GM12891 (cell line): ENCODE results near the gene FOXL3. TPM values are rescaled to one million over a fixed set of nuclear protein-coding genes. Genes with fewer than 3 reads are reported as not detected.
"Not testable (repeated sequence)": the region's sequence is repeated elsewhere in the genome, so short reads cannot be mapped to it uniquely, and the experiment has no call there.

ENCODE experiments used
- DNase-seq: peaks from one replicate; pipeline ENCODE4 v3.0.0; 2011; ENCODE audit warnings: low spot score; ENCODE audit not compliant: insufficient read length
- FAIRE-seq: peaks from 2 replicates; lab custom pipeline; 2011; peaks lifted over from hg19 to GRCh38; lab: Jason Lieb, UNC
- PAX5 ChIP-seq: IDR thresholded peaks from 2 replicates; pipeline ENCODE4 v1.6.1; 2011; ENCODE audit warnings: low read length, moderate library complexity, mild to moderate bottlenecking; ENCODE audit not compliant: insufficient read depth, severe bottlenecking
- POLR2A ChIP-seq: IDR thresholded peaks from 2 replicates; pipeline ENCODE4 v1.6.1; 2011; ENCODE audit warnings: low read depth, low read length, control low read depth
- POLR2AphosphoS5 ChIP-seq: IDR thresholded peaks from 2 replicates; pipeline ENCODE4 v1.6.1; 2011; ENCODE audit warnings: low read depth, low read length, control low read depth
- POU2F2 ChIP-seq: IDR thresholded peaks from 2 replicates; pipeline ENCODE4 v1.6.1; 2011; ENCODE audit warnings: low read depth, mild to moderate bottlenecking, control low read depth, low read length, moderate library complexity
- SPI1 ChIP-seq: IDR thresholded peaks from 2 replicates; pipeline ENCODE4 v1.6.1; 2011; ENCODE audit warnings: low read depth, low read length, control low read depth
- TAF1 ChIP-seq: IDR thresholded peaks from 2 replicates; pipeline ENCODE4 v1.6.1; 2011; ENCODE audit warnings: low read depth, low read length, control low read depth
- polyA plus RNA-seq: library from polyadenylated mRNA; unstranded; fragments of >200 nt; gene quantifications from one replicate; pipeline ENCODE4 v1.2.1, GENCODE V29; 2012; ENCODE audit warnings: low read depth, missing spikeins, inconsistent platforms; ENCODE audit not compliant: missing spikeins

The FOXL3 gene
- polyA plus RNA-seq = not detected

DNA sequence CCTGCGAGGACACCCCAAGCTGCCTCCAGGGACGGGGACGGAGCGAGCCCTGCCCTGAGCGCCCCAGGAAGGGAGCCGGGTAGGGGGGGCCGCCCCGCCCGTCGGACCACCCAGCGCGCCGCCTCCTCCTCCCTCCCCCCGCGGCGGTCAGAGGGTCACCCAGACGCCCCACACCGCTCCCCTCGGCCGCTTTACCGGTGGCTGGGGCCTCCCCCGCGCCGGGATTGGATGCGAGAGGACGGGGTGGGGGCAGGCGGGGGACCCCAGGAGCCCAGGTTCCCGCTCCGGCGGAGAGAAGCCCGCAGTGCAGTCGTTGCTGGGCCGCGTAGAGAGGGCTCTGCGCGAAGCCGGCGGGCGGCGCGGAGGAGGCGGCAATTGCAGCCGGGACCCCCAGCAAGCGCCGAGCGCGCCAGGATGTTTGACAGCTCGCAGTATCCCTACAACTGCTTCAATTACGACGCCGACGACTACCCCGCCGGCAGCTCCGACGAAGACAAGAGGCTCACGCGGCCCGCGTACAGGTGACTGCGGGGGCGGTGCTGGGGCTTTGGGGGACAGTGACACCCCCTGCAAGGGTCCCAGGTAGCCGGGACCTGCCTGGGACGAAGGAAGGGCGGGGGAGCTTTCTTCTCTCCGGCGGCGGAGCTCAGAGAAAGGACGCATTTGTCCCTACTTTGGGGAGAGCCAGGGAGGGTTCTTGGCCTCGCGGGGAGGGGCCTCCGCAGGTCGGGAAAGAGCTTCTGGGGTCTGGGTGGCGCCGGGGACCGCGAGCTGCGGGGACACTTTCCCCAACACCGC lies at the start of gene FOXL3:
TSS of gene FOXL3 (plus strand) at position 415 of the 798 bp plus-strand sequence. CDS start at position 415, 0 bp downstream.
- FAIRE-seq = no peak
- TF ChIP-seq POLR2A (no peak), TAF1 (no peak), PAX5 (no peak), SPI1 (no peak), POLR2AphosphoS5 (no peak), POU2F2 (no peak)
- no peak for DNase-seq

- FAIRE-seq = no peak
- no peak for DNase-seq
- TF ChIP-seq TAF1 (no peak), POLR2A (no peak), PAX5 (no peak), POLR2AphosphoS5 (no peak)
Observed at GRCh38 chr7:240887-241421, 49.0 kb upstream of the FOXL3 start.

GRCh38 chr7:241513-241912 lies 48.5 kb upstream of the FOXL3 start:
- DNase-seq (no peak), FAIRE-seq (no peak)
- TF ChIP-seq TAF1 (no peak), POU2F2 (no peak), PAX5 (no peak), POLR2A (no peak), POLR2AphosphoS5 (no peak), SPI1 (no peak)

GRCh38 chr7:242826-243579 lies 47.0 kb upstream of the FOXL3 start:
- not testable (repeated sequence) for FAIRE-seq, DNase-seq

DNA sequence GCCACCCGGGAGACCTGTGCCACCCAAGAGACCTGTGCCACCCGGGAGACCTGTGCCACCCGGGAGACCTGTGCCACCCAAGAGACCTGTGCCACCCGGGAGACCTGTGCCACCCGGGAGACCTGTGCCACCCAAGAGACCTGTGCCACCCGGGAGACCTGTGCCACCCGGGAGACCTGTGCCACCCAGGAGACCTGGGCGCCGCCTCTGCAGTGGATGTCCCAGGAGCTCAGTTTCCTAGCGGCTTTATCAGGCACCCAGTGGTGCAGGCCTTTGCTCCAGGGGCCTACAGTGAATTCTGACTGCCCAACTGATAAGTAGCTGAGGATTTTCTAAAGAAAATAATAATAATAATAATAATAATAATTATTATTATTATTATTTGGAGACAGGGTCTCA lies 46.4 kb upstream of the FOXL3 start:
- not testable (repeated sequence) for FAIRE-seq, DNase-seq

- FAIRE-seq (no peak), DNase-seq (no peak)
- TF ChIP-seq POLR2AphosphoS5 = no peak
- no peak for TF ChIP-seq TAF1
- TF ChIP-seq POU2F2 = no peak
- TF ChIP-seq SPI1 = no peak
- TF ChIP-seq PAX5 = no peak
- no peak for TF ChIP-seq POLR2A
Observed at GRCh38 chr7:244974-245373, 45.0 kb upstream of the FOXL3 start.

- TF ChIP-seq TAF1 = no peak
- TF ChIP-seq POLR2AphosphoS5 = no peak
- TF ChIP-seq POLR2A = no peak
- TF ChIP-seq POU2F2 = no peak
- no peak for TF ChIP-seq SPI1
- TF ChIP-seq PAX5 = no peak
- FAIRE-seq = no peak
- DNase-seq = no peak
Observed at GRCh38 chr7:245574-246295, 44.2 kb upstream of the FOXL3 start.

- no peak for TF ChIP-seq PAX5
- no peak for FAIRE-seq
Observed at GRCh38 chr7:246451-246850, 43.5 kb upstream of the FOXL3 start.

DNA sequence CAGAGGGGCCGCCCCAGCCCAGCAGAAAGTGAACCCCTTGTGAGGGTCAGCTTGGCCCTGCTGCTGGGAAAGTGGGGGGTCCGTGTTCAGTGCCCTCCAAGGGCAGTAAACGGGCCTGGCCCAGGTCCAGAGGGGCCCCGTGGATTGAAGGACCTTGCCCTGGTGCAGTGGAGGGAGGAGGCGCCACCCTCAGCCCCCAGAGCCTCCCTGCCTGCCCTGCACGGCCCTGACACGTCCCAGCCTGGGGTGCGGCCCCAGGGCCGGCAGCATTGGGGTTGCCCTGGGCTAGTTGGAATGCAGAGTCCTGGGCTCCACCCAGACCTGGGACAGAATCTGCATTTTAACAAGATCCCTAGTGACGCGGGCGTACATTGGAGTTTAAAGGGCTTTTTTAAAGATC lies 42.8 kb upstream of the FOXL3 start:
- TF ChIP-seq POLR2AphosphoS5 = no peak
- TF ChIP-seq POLR2A = no peak
- no peak for TF ChIP-seq PAX5
- TF ChIP-seq POU2F2 = no peak
- TF ChIP-seq SPI1 = no peak
- TF ChIP-seq TAF1 = no peak
- no peak for DNase-seq
- FAIRE-seq = no peak

More at GRCh38 chr7:246451-246850, 43.5 kb upstream of the FOXL3 start:
- DNase-seq = no peak

GRCh38 chr7:247636-248035 lies 42.3 kb upstream of the FOXL3 start:
- FAIRE-seq (no peak), DNase-seq (no peak)
- TF ChIP-seq POU2F2 = no peak
- TF ChIP-seq SPI1 = no peak
- no peak for TF ChIP-seq POLR2A
- TF ChIP-seq POLR2AphosphoS5 = no peak
